H1 (cell line): ENCODE measurements around the gene OTOGL. TPM values are rescaled to one million over a fixed set of nuclear protein-coding genes. Genes with fewer than 3 reads are reported as not detected.

Source experiments
- POLR2AphosphoS5 ChIP-seq: IDR thresholded peaks from 2 replicates; pipeline ENCODE4 v1.6.1; 2011; ENCODE audit warnings: low read depth, low read length
- polyA plus RNA-seq, 7 experiments: library from polyadenylated mRNA; depleted of rRNA in 3 of 7; stranded (reverse) in 5 of 7; unstranded in 2 of 7; fragments of >200 nt in 5 of 7; fragments of 200-250 nt in 2 of 7; gene quantifications; 1 replicate in 5 of 7; 2 replicates in 1 of 7; 4 replicates in 1 of 7; pipeline versions ENCODE4 v1.2.1 to v1.2.3, GENCODE V29; 2011 to 2013; ENCODE audit warnings: missing spikeins in 2 of 7, mixed read lengths in 2 of 7
- total RNA-seq: library from RNA; stranded (reverse); fragmentation: NEBNext Ultra II Directional; extraction: Animal tissue kit (Norgen Biotek cat#: 25700); gene quantifications from 2 replicates; pipeline ENCODE4 v1.2.1, GENCODE V29; 2021

Gene OTOGL
- total and polyA plus RNA-seq, 2 of the 8 experiments (the other 6 are each of a cell fraction or from before 2014, with no cell fraction given), result 0.12 to 0.17 TPM

DNA sequence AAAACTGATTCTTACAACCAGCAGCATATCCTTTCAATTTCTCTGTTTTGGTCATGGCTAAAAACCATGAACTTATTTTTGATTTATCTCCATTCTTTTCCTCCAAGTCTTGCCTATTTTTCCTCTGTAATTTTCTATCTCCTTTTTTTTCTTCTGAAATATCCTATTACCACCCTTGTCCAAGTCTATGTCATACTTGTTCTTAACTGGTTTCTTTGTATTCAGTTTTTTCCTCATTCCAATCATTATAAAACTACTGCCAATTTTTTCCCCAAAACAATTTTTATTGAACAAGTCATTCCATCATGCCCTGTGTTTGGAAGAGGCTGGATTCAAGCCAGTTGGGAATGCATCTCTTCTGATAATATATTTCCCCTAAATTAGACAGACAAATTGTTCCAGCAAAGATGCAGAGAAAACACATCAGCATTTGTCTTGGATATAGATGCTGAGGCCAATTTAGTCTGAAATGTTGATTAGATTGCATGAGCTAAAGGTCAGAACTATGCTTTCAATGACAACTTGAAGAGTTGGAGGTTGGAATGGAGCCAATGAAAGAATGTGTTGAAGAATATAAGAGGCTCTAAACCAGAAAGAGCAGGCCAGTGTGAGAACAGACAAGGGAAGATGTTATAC is 30.7 kb downstream of the OTOGL start (continued):
- no peak for TF ChIP-seq POLR2AphosphoS5
